Activated CD8-positive, alpha-beta memory T cell treated with anti-CD3 and anti-CD28 coated beads, Interleukin-2, amount 10 ng/mL, durations not matched to agents 7 days and 5 days (primary cell): Measurements from ENCODE around the gene POC5. TPM values are rescaled to one million over a fixed set of nuclear protein-coding genes. Genes with fewer than 3 reads are reported as not detected.
"Not testable (repeated sequence)": the region's sequence is repeated elsewhere in the genome, so short reads cannot be mapped to it uniquely, and the experiment has no call there.

Experiments
- ATAC-seq: fragments of 150-1000 bp; cut with Tn5 transposase; one replicate; pipeline ENCODE4 v1.10.0; 2021; ENCODE audit warnings: moderate library complexity
- CTCF ChIA-PET: fragments of 350-600 bp; sonication (Branson Sonifier 250); formaldehyde crosslinking; loops from one replicate; lab custom pipeline; 2021; ENCODE audit warnings: antibody characterized with exemption; lab: Charles Lee
- DNase-seq: peaks from one replicate; pipeline ENCODE4 v3.0.0-alpha.2; 2020
- H3K27ac Mint-ChIP-seq: one replicate; pipeline ENCODE4 v1.8.0; 2021; ENCODE audit warnings: mild to moderate bottlenecking, mixed read lengths
- H3K27me3 Mint-ChIP-seq: one replicate; pipeline ENCODE4 v1.8.0; 2021; ENCODE audit warnings: mixed read lengths
- H3K36me3 Mint-ChIP-seq: one replicate; pipeline ENCODE4 v1.8.0; 2021; ENCODE audit warnings: mild to moderate bottlenecking, mixed read lengths
- H3K4me1 Mint-ChIP-seq: one replicate; pipeline ENCODE4 v1.8.0; 2021; ENCODE audit warnings: mixed read lengths
- H3K4me3 Mint-ChIP-seq: one replicate; pipeline ENCODE4 v1.8.0; 2021; ENCODE audit warnings: mild to moderate bottlenecking, moderate library complexity, mixed read lengths
- H3K9me3 Mint-ChIP-seq: one replicate; pipeline ENCODE4 v1.8.0; 2022; ENCODE audit warnings: low read depth, mixed read lengths
- total RNA-seq, 2 experiments: library from RNA; stranded (reverse); gene quantifications; one replicate each; pipeline ENCODE4 v1.2.3, GENCODE V29; 2021

The POC5 gene
- total RNA-seq, 2 experiments from 2014 or later = 19.0 to 21.6 TPM

DNA sequence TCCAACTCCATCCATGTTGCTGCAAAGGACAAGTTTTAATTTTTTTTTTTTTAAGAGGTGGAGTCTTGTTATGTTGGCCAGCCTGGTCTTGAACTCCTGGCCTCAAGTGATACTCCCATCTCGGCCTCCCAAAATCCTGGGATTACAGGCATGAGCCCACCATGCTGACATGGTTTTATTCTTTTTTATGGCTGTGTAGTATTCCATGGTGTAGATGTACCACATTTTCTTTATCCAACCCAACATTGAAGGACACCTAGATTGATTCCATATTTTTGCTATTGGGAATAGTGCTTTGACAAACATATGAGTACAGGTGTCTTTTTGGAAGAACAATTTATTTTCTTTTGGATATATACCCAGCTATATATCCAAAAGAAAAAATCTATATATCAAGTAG lies 6.1 kb upstream of the POC5 start:
- Mint-ChIP-seq H3K9me3 (no peaks in the 10 kb centered on the region), H3K27me3 (peaks cover 2% of the 10 kb centered on the region), H3K36me3 (peaks cover 2% of the 10 kb centered on the region), H3K27ac (no peak overlapping the region), H3K4me1 (no peaks in the 10 kb centered on the region), H3K4me3 (no peak overlapping the region)
- CTCF ChIA-PET = no interaction called here
- no peak for DNase-seq
- ATAC-seq = no peak

DNA sequence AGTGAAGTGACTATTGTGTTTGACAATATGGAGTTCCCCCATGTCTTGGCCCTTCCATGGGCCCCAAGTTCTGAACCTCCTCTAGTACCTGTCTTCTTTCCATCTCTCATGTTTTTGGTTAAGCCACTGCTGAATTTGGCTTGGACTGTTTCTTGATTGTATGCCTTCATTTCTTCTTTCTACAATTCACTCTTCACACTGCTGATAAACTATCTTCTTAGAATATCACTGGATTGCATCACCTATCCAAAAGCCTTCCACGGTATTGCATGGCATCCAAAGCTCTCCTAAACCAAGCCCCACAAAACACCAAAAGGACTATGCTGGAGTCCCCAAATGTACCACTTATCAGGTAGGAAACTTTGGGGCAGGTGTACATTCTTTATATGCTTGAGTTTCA lies 4.3 kb upstream of the POC5 start:
- ATAC-seq = no peak

DNA sequence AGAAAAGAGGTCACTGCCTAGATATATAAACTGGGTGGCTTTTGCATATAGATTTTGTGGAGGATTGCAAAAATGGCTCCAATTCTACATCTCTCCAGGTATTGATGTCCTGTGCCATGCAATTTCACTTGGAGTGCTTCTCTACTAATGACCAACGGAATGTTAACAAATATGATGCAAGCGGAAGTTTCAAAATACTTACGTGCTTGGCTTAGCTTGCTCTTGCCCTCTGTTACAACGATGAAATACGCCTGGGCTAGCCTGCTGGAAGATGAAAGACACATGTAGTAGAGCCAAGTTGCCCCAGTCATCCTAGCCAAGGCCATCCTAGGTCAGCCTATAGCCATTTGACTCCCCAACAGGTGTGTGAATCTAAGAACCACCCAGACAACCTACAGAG lies 3.6 kb upstream of the POC5 start:
- no peaks in the 10 kb centered on the region for H3K27me3 Mint-ChIP-seq
- CTCF ChIA-PET = no interaction called here
- H3K27ac Mint-ChIP-seq = no peak overlapping the region
- no peaks in the 10 kb centered on the region for H3K9me3 Mint-ChIP-seq
- peaks cover 9% of the 10 kb centered on the region for H3K4me1 Mint-ChIP-seq
- H3K4me3 Mint-ChIP-seq = no peak overlapping the region
- H3K36me3 Mint-ChIP-seq = peaks cover 3% of the 10 kb centered on the region
- DNase-seq (no peak), ATAC-seq (no peak)

More for the DNA sequence above, 4.3 kb upstream of the POC5 start:
- CTCF ChIA-PET = no interaction called here
- Mint-ChIP-seq H3K27ac (no peak overlapping the region), H3K9me3 (no peaks in the 10 kb centered on the region), H3K4me1 (peaks cover 2% of the 10 kb centered on the region), H3K36me3 (peaks cover 2% of the 10 kb centered on the region), H3K4me3 (no peak overlapping the region), H3K27me3 (peaks cover 1% of the 10 kb centered on the region)
- no peak for DNase-seq

DNA sequence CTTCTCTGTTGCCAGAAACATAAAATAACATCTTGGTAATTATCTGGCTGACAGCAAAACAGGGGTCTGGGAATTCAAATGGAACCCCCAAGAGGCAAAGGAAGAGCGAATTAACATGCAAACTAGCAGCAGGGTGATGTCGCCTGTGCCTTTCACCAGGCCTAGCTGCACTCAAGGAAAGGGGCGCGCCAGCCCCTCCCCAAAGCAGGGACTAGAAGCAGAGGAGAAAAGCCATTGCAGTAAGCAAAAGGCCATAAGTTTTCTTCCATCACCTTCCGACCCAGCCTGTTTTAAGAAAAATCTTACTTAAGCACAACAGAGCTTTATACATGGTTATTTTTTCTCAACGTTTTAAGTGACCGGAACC lies 539 bp downstream of the POC5 start:
- H3K9me3 Mint-ChIP-seq = no peaks in the 10 kb centered on the region
- ATAC-seq (peak; percentile 2), DNase-seq (no peak)
- CTCF ChIA-PET = interaction anchor here (1.0 to 1.4 kb wide), 4 partner anchors 10 to 540 kb away, joined by 3 to 4 read pairs (median 4); partner anchors contain the start of gene ANKRD31
- peaks cover 32% of the 10 kb centered on the region for H3K4me1 Mint-ChIP-seq
- H3K4me3 Mint-ChIP-seq = peak overlapping the region; percentile 91
- H3K27ac Mint-ChIP-seq = peak overlapping the region; percentile 96
- H3K27me3 Mint-ChIP-seq = no peaks in the 10 kb centered on the region
- peaks cover 21% of the 10 kb centered on the region for H3K36me3 Mint-ChIP-seq

DNA sequence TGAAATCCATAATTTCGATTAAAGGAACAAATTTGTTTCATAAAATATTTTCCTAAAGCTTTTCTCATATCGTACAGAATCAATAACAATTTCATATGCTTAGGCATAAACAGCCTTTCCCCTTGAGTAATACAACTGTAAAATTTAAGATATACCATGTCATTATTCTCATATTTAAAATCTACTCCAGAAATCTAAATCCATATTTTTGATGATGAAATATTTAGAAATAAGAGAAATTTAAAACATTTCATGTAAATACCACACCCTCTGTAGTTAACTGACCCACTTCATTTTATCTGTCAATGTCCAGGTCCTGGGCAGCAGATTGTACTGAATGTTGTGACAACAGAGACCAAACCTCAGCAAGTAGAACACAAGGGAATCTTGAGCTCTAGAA lies 5.1 kb downstream of the POC5 start:
- Mint-ChIP-seq H3K36me3 (peaks cover 37% of the 10 kb centered on the region), H3K4me3 (no peak overlapping the region), H3K4me1 (peaks cover 41% of the 10 kb centered on the region), H3K27ac (no peak overlapping the region), H3K9me3 (no peaks in the 10 kb centered on the region), H3K27me3 (no peaks in the 10 kb centered on the region)
- DNase-seq (no peak), ATAC-seq (no peak)
- CTCF ChIA-PET = interaction anchor here (0.9 to 2.2 kb wide), 3 partner anchors 18 to 463 kb away, joined by 3 to 5 read pairs (median 4); no protein-coding TSS in a partner anchor

DNA sequence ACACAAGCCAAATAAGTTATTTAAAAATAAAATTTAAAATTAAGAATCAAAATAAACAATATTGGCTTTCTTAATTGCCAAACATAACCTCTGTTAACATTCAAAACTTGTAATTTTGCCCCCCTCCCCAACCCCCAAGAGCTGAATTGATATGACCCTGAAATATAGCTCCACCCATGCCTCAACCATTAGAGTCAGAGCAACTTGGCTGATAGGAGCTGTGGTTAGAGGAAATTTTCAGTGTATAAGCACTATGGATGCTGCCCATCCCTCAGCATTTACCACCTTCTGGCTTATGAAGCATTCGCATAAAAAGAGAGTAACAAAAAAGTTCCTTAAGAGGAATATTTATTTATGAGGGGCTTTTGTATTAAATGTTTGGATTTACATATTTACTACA lies 6.1 kb downstream of the POC5 start:
- Mint-ChIP-seq H3K27ac (no peak overlapping the region), H3K36me3 (peaks cover 38% of the 10 kb centered on the region), H3K4me1 (peaks cover 37% of the 10 kb centered on the region), H3K9me3 (no peaks in the 10 kb centered on the region), H3K27me3 (no peaks in the 10 kb centered on the region), H3K4me3 (no peak overlapping the region)
- CTCF ChIA-PET = interaction anchor here (0.9 to 1.1 kb wide), 2 partner anchors 17 to 464 kb away, joined by 3 to 4 read pairs; no protein-coding TSS in a partner anchor
- DNase-seq (no peak), ATAC-seq (no peak)

DNA sequence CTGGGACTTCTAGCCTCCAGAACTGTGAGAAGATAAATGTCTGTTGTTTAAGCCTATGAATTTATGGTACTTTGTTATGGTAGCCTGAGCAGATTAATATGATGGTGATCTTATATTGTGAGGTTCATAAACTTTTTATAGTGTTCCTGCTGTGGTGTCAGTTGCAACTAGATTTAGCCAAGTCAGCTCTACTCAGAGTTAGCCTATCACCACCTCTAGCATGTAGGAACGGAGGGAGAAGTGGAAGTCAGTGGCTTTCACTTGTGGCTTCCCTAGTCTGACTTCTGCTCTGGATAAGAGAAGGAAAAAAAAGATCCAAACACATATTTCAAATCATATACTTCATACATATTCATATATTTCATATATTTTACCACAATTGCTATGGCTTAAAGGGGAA lies 6.6 kb downstream of the POC5 start:
- Mint-ChIP-seq H3K27ac (no peak overlapping the region), H3K4me1 (peaks cover 32% of the 10 kb centered on the region), H3K4me3 (no peak overlapping the region), H3K36me3 (peaks cover 35% of the 10 kb centered on the region), H3K27me3 (no peaks in the 10 kb centered on the region), H3K9me3 (no peaks in the 10 kb centered on the region)
- DNase-seq = no peak
- no peak for ATAC-seq
- CTCF ChIA-PET = no interaction called here

DNA sequence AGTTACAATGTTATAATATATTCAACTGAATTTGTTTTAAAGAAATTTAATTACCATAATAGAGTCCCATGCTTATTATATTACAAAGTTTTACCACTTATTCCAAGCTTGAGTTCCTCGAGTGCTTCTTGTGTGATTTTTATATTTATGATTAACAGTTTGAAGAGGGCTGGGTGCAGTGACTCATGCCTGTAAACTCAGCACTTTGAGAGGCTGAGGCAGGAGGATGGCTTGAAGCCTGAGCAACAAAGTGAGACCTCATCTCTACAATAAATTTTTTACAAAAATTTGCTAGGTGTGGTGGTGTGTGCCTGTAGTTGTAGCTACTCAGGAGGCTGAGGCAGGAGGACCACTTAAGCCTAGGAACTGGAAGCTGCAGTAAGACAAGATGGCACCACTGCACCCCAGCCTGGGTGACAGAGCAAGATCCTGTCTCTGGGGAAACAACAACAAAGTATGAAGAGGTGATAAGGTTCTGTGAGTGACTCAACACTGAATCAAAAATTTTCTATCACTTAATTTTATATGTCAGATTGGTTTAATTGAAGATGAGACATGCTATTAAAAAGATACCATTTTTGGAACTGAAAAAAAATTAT lies 9.2 kb downstream of the POC5 start:
- H3K27ac Mint-ChIP-seq = no peak overlapping the region
- DNase-seq = no peak
- peaks cover 27% of the 10 kb centered on the region for H3K36me3 Mint-ChIP-seq
- H3K4me1 Mint-ChIP-seq = peaks cover 14% of the 10 kb centered on the region
- CTCF ChIA-PET = no interaction called here
- ATAC-seq = no peak
- no peaks in the 10 kb centered on the region for H3K9me3 Mint-ChIP-seq
- no peak overlapping the region for H3K4me3 Mint-ChIP-seq
- H3K27me3 Mint-ChIP-seq = no peaks in the 10 kb centered on the region

DNA sequence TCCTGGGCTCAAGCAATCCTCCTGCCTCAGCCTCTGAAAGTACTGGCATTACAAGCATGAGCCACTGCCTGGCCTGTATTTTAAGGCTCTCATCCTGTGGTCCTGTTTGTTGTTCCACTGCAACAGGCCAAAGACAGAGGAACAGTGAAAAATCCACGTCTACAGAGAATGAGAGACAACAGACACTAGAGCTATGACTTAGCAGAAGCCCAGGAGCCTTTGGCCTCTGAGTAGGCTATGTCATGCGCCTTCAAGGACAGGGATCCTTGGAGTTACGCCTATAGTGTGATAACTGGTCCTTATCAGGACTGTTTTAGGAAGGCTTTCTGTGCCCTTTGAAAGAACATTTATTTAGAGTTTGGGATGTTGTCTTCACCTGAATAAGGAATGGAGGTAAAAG lies 10.5 kb downstream of the POC5 start:
- Mint-ChIP-seq H3K4me3 (no peak overlapping the region), H3K27me3 (no peaks in the 10 kb centered on the region), H3K36me3 (peaks cover 37% of the 10 kb centered on the region), H3K9me3 (no peaks in the 10 kb centered on the region), H3K27ac (no peak overlapping the region), H3K4me1 (peaks cover 12% of the 10 kb centered on the region)
- DNase-seq (no peak), ATAC-seq (no peak)
- CTCF ChIA-PET = no interaction called here

DNA sequence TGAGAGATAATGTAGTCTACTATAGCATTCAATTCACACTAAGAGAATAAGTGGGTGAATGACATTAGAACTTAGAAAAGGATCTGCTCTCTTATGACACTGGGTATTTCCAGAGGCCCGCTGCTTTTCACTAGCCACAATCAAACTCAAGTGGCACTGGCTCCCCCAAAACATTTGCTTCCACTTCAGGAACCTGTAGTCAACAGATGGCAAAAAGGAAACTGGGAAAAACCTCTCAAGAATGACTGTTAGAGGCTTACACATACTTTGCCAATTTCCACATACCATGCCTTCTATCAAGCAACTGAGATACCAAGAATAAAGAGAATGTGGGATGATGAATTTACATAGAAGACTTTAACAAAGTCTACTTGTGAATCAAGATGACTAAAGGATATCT lies 11.2 kb downstream of the POC5 start:
- no peak for DNase-seq
- H3K27ac Mint-ChIP-seq = no peak overlapping the region
- no peak for ATAC-seq
- no peaks in the 10 kb centered on the region for H3K9me3 Mint-ChIP-seq
- CTCF ChIA-PET = no interaction called here
- H3K36me3 Mint-ChIP-seq = peaks cover 36% of the 10 kb centered on the region
- H3K4me3 Mint-ChIP-seq = no peak overlapping the region
- peaks cover 9% of the 10 kb centered on the region for H3K4me1 Mint-ChIP-seq
- no peaks in the 10 kb centered on the region for H3K27me3 Mint-ChIP-seq

DNA sequence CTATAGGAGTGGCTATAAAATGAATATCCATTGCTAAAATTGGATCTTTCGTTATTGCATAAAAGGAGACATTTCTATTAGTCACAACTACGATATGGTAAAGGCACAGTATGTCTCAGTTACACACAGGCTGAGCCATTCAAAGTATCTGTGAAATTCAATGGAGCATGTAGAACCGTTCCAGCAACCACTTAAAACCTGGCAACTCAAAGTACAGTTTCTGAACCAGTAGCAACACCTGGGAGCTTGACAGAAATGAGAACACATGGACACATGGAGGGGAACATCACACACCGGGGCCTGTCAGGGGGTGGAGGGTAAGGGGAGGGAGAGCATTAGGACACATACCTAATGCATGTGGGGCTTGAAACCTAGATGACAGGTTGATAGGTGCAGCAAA lies 15.4 kb downstream of the POC5 start:
- DNase-seq (no peak), ATAC-seq (no peak)
- Mint-ChIP-seq H3K9me3 (no peaks in the 10 kb centered on the region), H3K4me3 (no peak overlapping the region), H3K36me3 (peaks cover 36% of the 10 kb centered on the region), H3K4me1 (peaks cover 3% of the 10 kb centered on the region), H3K27me3 (no peaks in the 10 kb centered on the region), H3K27ac (no peak overlapping the region)
- CTCF ChIA-PET = no interaction called here

DNA sequence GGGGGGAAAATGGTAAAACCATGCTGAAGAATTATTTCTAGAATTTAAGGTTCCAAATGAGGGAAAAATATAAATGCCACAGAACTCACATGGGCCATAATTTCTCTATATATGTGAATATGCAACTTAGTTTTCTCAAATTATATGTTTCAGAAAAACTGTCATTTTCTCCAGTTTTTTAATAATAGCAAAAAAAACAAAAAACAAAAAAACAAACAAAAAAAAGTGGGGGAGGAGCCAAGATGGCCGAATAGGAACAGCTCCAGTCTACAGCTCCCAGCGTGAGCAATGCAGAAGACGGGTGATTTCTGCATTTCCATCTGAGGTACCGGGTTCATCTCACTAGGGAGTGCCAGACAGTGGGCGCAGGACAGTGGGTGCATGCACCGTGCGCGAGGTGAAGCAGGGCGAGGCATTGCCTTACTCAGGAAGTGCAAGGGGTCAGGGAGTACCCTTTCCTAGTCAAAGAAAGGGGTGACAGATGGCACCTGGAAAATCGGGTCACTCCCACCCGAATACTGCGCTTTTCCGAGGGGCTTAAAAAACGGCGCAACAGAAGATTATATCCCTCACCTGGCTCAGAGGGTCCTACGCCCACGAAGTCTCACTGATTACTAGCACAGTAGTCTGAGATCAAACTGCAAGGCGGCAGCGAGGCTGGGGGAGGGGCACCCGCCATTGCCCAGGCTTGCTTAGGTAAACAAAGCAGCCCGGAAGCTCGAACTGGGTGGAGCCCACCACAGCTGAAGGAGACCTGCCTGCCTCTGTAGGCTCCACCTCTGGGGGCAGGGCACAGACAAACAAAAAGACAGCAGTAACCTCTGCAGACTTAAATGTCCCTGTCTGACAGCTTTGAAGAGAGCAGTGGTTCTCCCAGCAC lies 21.5 kb downstream of the POC5 start:
- H3K4me1 Mint-ChIP-seq, H3K9me3 Mint-ChIP-seq, CTCF ChIA-PET, H3K4me3 Mint-ChIP-seq, H3K27ac Mint-ChIP-seq, ATAC-seq, DNase-seq, H3K27me3 Mint-ChIP-seq: not testable (repeated sequence)
- H3K36me3 Mint-ChIP-seq = peaks cover 30% of the 10 kb centered on the region

DNA sequence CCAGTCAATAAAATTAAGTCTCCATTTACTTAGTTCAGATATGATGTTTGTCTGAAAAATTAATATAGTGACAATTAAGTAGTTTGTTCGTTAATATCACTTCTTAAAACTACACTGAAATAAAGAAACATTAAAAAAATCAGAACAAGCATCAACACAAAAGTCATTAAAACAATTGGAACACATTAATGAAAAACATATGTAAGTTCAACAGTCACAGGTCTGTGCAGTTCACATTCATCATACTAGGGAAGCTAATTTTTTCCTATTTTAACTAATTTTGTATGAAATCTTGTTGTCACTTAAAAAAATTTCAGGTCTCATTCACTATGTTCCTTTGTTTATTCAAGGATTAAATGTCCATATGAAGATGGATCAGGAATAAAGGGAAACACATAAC lies 22.5 kb downstream of the POC5 start:
- no peaks in the 10 kb centered on the region for H3K9me3 Mint-ChIP-seq
- peaks cover 8% of the 10 kb centered on the region for H3K4me1 Mint-ChIP-seq
- H3K36me3 Mint-ChIP-seq = peaks cover 30% of the 10 kb centered on the region
- no peak for ATAC-seq
- CTCF ChIA-PET = no interaction called here
- no peak for DNase-seq
- H3K4me3 Mint-ChIP-seq = no peak overlapping the region
- H3K27ac Mint-ChIP-seq = no peak overlapping the region
- H3K27me3 Mint-ChIP-seq = no peaks in the 10 kb centered on the region

DNA sequence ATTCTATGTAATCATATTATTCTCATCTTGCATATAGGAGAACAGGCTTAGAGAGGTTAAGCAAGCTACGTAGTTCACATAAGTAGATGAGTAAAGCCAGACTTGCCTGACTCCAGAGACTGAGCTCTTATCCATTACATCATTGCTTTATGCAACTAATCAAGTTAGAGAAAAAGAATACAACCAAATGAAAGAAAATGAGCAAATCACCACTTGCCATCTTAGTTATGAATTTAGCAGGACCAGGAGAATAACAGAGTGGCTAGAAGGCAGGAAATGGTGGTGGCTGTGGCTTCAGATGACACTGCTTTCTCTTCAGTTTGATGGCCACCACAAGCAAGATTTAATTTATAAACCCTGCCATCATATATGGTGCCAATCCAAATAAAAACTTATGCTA lies 26.6 kb downstream of the POC5 start:
- H3K4me1 Mint-ChIP-seq = peaks cover 6% of the 10 kb centered on the region
- peak; percentile 66 for ATAC-seq
- H3K9me3 Mint-ChIP-seq = no peaks in the 10 kb centered on the region
- H3K27me3 Mint-ChIP-seq = no peaks in the 10 kb centered on the region
- peaks cover 29% of the 10 kb centered on the region for H3K36me3 Mint-ChIP-seq
- no peak overlapping the region for H3K27ac Mint-ChIP-seq
- no peak overlapping the region for H3K4me3 Mint-ChIP-seq
- CTCF ChIA-PET = interaction anchor here (1.6 kb wide), 1 partner anchor 484 kb away, joined by 3 read pairs; no protein-coding TSS in a partner anchor
- DNase-seq = peak; percentile 69
